Naive B cell (primary cell): ENCODE measurements around the gene SSBP4. TPM values are rescaled to one million over a fixed set of nuclear protein-coding genes. Genes with fewer than 3 reads are reported as not detected.

Experiments used
- ATAC-seq, 2 donors: fragments of 150-1000 bp; cut with Tn5 transposase; 2 replicates each; pipeline ENCODE4 v1.10.0; 2021; ENCODE audit warnings: low read depth in 2 of 2, mild to moderate bottlenecking in 2 of 2, moderate library complexity in 2 of 2
- DNase-seq: peaks from one replicate; pipeline ENCODE4 v3.0.0; 2022
- H3K27ac Mint-ChIP-seq, 6 donors: one replicate each; pipeline ENCODE4 v1.8.0; 2020 to 2022; ENCODE audit warnings: mild to moderate bottlenecking in 6 of 6, mixed read lengths in 6 of 6, moderate library complexity in 5 of 6, inconsistent platforms in 2 of 6
- H3K27me3 Mint-ChIP-seq, 3 donors: one replicate each; pipeline ENCODE4 v1.8.0; 2021 to 2022; ENCODE audit warnings: mixed read lengths in 3 of 3, mild to moderate bottlenecking in 1 of 3
- H3K36me3 Mint-ChIP-seq, 2 donors: one replicate each; pipeline ENCODE4 v1.8.0; 2020 to 2022; ENCODE audit warnings: mixed read lengths in 2 of 2, inconsistent platforms in 1 of 2, mild to moderate bottlenecking in 1 of 2
- H3K4me1 Mint-ChIP-seq, 3 donors: one replicate each; pipeline ENCODE4 v1.8.0; 2020 to 2022; ENCODE audit warnings: mixed read lengths in 3 of 3, inconsistent platforms in 1 of 3, mild to moderate bottlenecking in 1 of 3, moderate library complexity in 1 of 3
- H3K4me3 Mint-ChIP-seq, 8 donors: one replicate each; pipeline ENCODE4 v1.8.0; 2020 to 2022; ENCODE audit warnings: mild to moderate bottlenecking in 8 of 8, mixed read lengths in 8 of 8, moderate library complexity in 8 of 8, inconsistent platforms in 2 of 8
- H3K9me3 Mint-ChIP-seq, 7 donors: one replicate each; pipeline ENCODE4 v1.8.0; 2020 to 2022; ENCODE audit warnings: mixed read lengths in 7 of 7, mild to moderate bottlenecking in 5 of 7, inconsistent platforms in 2 of 7, moderate library complexity in 1 of 7
- polyA plus RNA-seq, 6 donors: library from polyadenylated mRNA; unstranded; fragments of 300-500 nt; fragmentation: Illumina TruSeq; gene quantifications; one replicate each; pipeline ENCODE4 v1.2.3, GENCODE V29; 2021; ENCODE audit warnings: low read depth in 6 of 6

The SSBP4 gene
- polyA plus RNA-seq, 6 donors from 2014 or later = 54.7 to 78.0 (median 61.8) TPM

- Mint-ChIP-seq H3K36me3 (no peaks in the 10 kb centered on the region), H3K4me3 (peak overlapping the region; percentile 75 to 89 (median 85)), H3K27ac (peak overlapping the region in 3 of 6 donors; percentile 38 to 82 (median 56)), H3K27me3 (no peaks in the 10 kb centered on the region), H3K9me3 (no peaks in the 10 kb centered on the region), H3K4me1 (peaks cover 11 to 39% (median 26%) of the 10 kb centered on the region in 3 donors)
- ATAC-seq = no peak
- no peak for DNase-seq
Observed at GRCh38 chr19:18433735-18434398, 14.7 kb downstream of the SSBP4 start.

- Mint-ChIP-seq H3K36me3 (no peaks in the 10 kb centered on the region), H3K4me3 (peak overlapping the region; percentile 75 to 89 (median 85)), H3K27me3 (no peaks in the 10 kb centered on the region), H3K9me3 (no peaks in the 10 kb centered on the region), H3K27ac (peak overlapping the region in 4 of 6 donors; percentile 22 to 73 (median 52)), H3K4me1 (peaks cover 11 to 34% (median 33%) of the 10 kb centered on the region in 3 donors)
- ATAC-seq = no peak
- no peak for DNase-seq
Observed at GRCh38 chr19:18434411-18435175, 15.4 kb downstream of the SSBP4 start.

- DNase-seq = no peak
- Mint-ChIP-seq H3K27me3 (no peaks in the 10 kb centered on the region), H3K27ac (no peak overlapping the region), H3K4me3 (peak overlapping the region in 7 of 8 donors; percentile 80 to 89 (median 84)), H3K9me3 (no peaks in the 10 kb centered on the region), H3K36me3 (no peaks in the 10 kb centered on the region), H3K4me1 (peaks cover 13 to 31% (median 30%) of the 10 kb centered on the region in 3 donors)
- ATAC-seq = no peak
Observed at GRCh38 chr19:18435178-18435841, 16.1 kb downstream of the SSBP4 start.

- ATAC-seq (no peak), DNase-seq (no peak)
- no peaks in the 10 kb centered on the region for H3K9me3 Mint-ChIP-seq
- no peaks in the 10 kb centered on the region for H3K36me3 Mint-ChIP-seq
- peak overlapping the region; percentile 79 to 92 (median 84) for H3K4me3 Mint-ChIP-seq
- H3K4me1 Mint-ChIP-seq = peaks cover 18 to 29% (median 27%) of the 10 kb centered on the region in 3 donors
- H3K27me3 Mint-ChIP-seq = no peaks in the 10 kb centered on the region
- H3K27ac Mint-ChIP-seq = peak overlapping the region in 1 of 6 donors; percentile 49
Observed at GRCh38 chr19:18435842-18436670, 16.9 kb downstream of the SSBP4 start.

GRCh38 chr19:18436671-18437490 is 17.7 kb downstream of the SSBP4 start:
- H3K4me1 Mint-ChIP-seq = peaks cover 19 to 31% (median 27%) of the 10 kb centered on the region in 3 donors
- H3K27ac Mint-ChIP-seq = peak overlapping the region in 1 of 6 donors; percentile 65
- DNase-seq (peak; percentile 72), ATAC-seq (peak; percentile 48 to 50)
- no peaks in the 10 kb centered on the region for H3K36me3 Mint-ChIP-seq
- H3K9me3 Mint-ChIP-seq = no peaks in the 10 kb centered on the region
- H3K27me3 Mint-ChIP-seq = no peaks in the 10 kb centered on the region
- H3K4me3 Mint-ChIP-seq = peak overlapping the region; percentile 79 to 93 (median 86)

- DNase-seq = no peak
- H3K36me3 Mint-ChIP-seq = peaks cover 0 to 7% of the 10 kb centered on the region in 2 donors
- H3K27ac Mint-ChIP-seq = peak within 1 kb of the TSS in 2 of 6 donors; percentile 56 to 65
- ATAC-seq = peak; percentile 15
- H3K9me3 Mint-ChIP-seq = peaks cover 0 to 5% (median 0%) of the 10 kb centered on the region in 7 donors
- H3K4me3 Mint-ChIP-seq = peak within 1 kb of the TSS; percentile 79 to 93 (median 85)
- H3K27me3 Mint-ChIP-seq = no peaks in the 10 kb centered on the region
- peaks cover 25 to 39% (median 33%) of the 10 kb centered on the region in 3 donors for H3K4me1 Mint-ChIP-seq
Observed at GRCh38 chr19:18437491-18438330, 18.5 kb downstream of the SSBP4 start, which contains the start of gene ISYNA1. ISYNA1 (minus strand) TSS chr19:18438133; CDS start chr19:18437979, 154 bp downstream.

GRCh38 chr19:18438331-18439024 is 19.3 kb downstream of the SSBP4 start:
- no peak for DNase-seq
- H3K4me3 Mint-ChIP-seq = peak overlapping the region in 5 of 8 donors; percentile 54 to 82 (median 71)
- no peak for ATAC-seq

GRCh38 chr19:18439025-18439909 is 20.1 kb downstream of the SSBP4 start:
- DNase-seq (no peak), ATAC-seq (peak; percentile 14 to 17)
- Mint-ChIP-seq H3K27me3 (no peaks in the 10 kb centered on the region), H3K36me3 (peaks cover 0 to 8% of the 10 kb centered on the region in 2 donors), H3K27ac (peak overlapping the region in 4 of 6 donors; percentile 45 to 66 (median 61)), H3K9me3 (peaks cover 0 to 5% (median 0%) of the 10 kb centered on the region in 7 donors), H3K4me3 (peak overlapping the region in 7 of 8 donors; percentile 9 to 71 (median 34)), H3K4me1 (peaks cover 27 to 39% (median 29%) of the 10 kb centered on the region in 3 donors)

More at GRCh38 chr19:18438331-18439024, 19.3 kb downstream of the SSBP4 start:
- H3K27me3 Mint-ChIP-seq = no peaks in the 10 kb centered on the region
- peaks cover 0 to 8% of the 10 kb centered on the region in 2 donors for H3K36me3 Mint-ChIP-seq
- H3K27ac Mint-ChIP-seq = peak overlapping the region in 1 of 6 donors; percentile 56
- H3K9me3 Mint-ChIP-seq = peaks cover 0 to 5% (median 0%) of the 10 kb centered on the region in 7 donors
- H3K4me1 Mint-ChIP-seq = peaks cover 28 to 41% (median 31%) of the 10 kb centered on the region in 3 donors

GRCh38 chr19:18439910-18440237 is 20.7 kb downstream of the SSBP4 start:
- no peak for ATAC-seq
- peaks cover 0 to 8% of the 10 kb centered on the region in 2 donors for H3K36me3 Mint-ChIP-seq
- no peaks in the 10 kb centered on the region for H3K27me3 Mint-ChIP-seq
- H3K4me1 Mint-ChIP-seq = peaks cover 21 to 33% (median 25%) of the 10 kb centered on the region in 3 donors
- H3K4me3 Mint-ChIP-seq = peak overlapping the region in 4 of 8 donors; percentile 16 to 71 (median 30)
- H3K9me3 Mint-ChIP-seq = peaks cover 0 to 5% (median 0%) of the 10 kb centered on the region in 7 donors
- peak overlapping the region in 3 of 6 donors; percentile 57 to 66 (median 65) for H3K27ac Mint-ChIP-seq
- DNase-seq = no peak

GRCh38 chr19:18440415-18440877 is 21.2 kb downstream of the SSBP4 start:
- H3K27ac Mint-ChIP-seq = peak overlapping the region in 3 of 6 donors; percentile 15 to 78 (median 65)
- peaks cover 0 to 8% of the 10 kb centered on the region in 2 donors for H3K36me3 Mint-ChIP-seq
- H3K4me1 Mint-ChIP-seq = peaks cover 18 to 32% (median 25%) of the 10 kb centered on the region in 3 donors
- peaks cover 0 to 5% (median 0%) of the 10 kb centered on the region in 7 donors for H3K9me3 Mint-ChIP-seq
- H3K4me3 Mint-ChIP-seq = peak overlapping the region in 3 of 8 donors; percentile 12 to 71 (median 16)
- no peaks in the 10 kb centered on the region for H3K27me3 Mint-ChIP-seq
- no peak for DNase-seq
- ATAC-seq = peak; percentile 17 to 24
